SK-N-SH (cell line): Measurements from ENCODE around the gene UBXN10. TPM values are rescaled to one million over a fixed set of nuclear protein-coding genes. Genes with fewer than 3 reads are reported as not detected.

ENCODE experiments used
- CTCF ChIA-PET: fragments of 300-600, 350-600 bp; formaldehyde crosslinking; extraction: SDS; loops from one replicate; lab custom pipeline; 2021; lab: Yijun Ruan, JAX
- POLR2A ChIA-PET: fragments of 350-600 bp; sonication (Branson Sonifier 250); formaldehyde crosslinking; extraction: SDS; loops from one replicate; lab custom pipeline; 2020; ENCODE audit warnings: antibody characterized with exemption, inconsistent platforms; lab: Yijun Ruan, JAX
- DNase-seq: peaks from one replicate; pipeline ENCODE4 v3.0.0; 2012
- H2AFZ ChIP-seq: fragments of 200-600 bp; sonication (generic); 2 replicates; pipeline ENCODE4 v1.8.1; 2016; ENCODE audit warnings: antibody characterized with exemption, mild to moderate bottlenecking, low read depth
- H3F3A ChIP-seq: fragments of 200-600 bp; sonication (generic); replicated peaks from 2 replicates; pipeline ENCODE3; 2016; ENCODE audit warnings: antibody characterized with exemption, mild to moderate bottlenecking; ENCODE audit not compliant: insufficient read depth
- H3K27ac ChIP-seq, 2 experiments: fragments of 200-500 bp in 1 of 2; fragments of 200-600 bp in 1 of 2; sonication (Bioruptor generic) in 1 of 2; sonication (generic), shearing (Covaris generic) in 1 of 2; 2 replicates each; pipeline versions ENCODE4 v1.5.1 to v1.6.1; 2014 to 2016; ENCODE audit warnings: low read depth in 2 of 2, inconsistent platforms in 1 of 2, low read length in 1 of 2, mild to moderate bottlenecking in 1 of 2, mixed read lengths in 1 of 2
- H3K27me3 ChIP-seq: fragments of 200-600 bp; sonication (generic), shearing (Covaris generic); 2 replicates; pipeline ENCODE4 v1.6.1; 2016; ENCODE audit warnings: mixed run types; ENCODE audit not compliant: insufficient read depth
- H3K36me3 ChIP-seq, 2 experiments: fragments of 200-500 bp in 1 of 2; fragments of 200-600 bp in 1 of 2; sonication (Bioruptor generic) in 1 of 2; sonication (generic) in 1 of 2; replicated peaks in 1 of 2; 2 replicates each; pipeline versions ENCODE3 to v1.5.1; 2014 to 2016; ENCODE audit warnings: low read length in 1 of 2, mild to moderate bottlenecking in 1 of 2; ENCODE audit not compliant: insufficient read depth in 2 of 2, control insufficient read depth in 1 of 2
- H3K4me1 ChIP-seq, 2 experiments: fragments of 200-500 bp in 1 of 2; fragments of 200-600 bp in 1 of 2; sonication (Bioruptor generic) in 1 of 2; sonication (generic), shearing (Covaris generic) in 1 of 2; 2 replicates each; pipeline versions ENCODE4 v1.5.1 to v1.6.1; 2014 to 2016; ENCODE audit warnings: low read depth in 1 of 2, low read length in 1 of 2, mixed run types in 1 of 2; ENCODE audit not compliant: insufficient read depth in 2 of 2, control insufficient read depth in 1 of 2
- H3K4me2 ChIP-seq: fragments of 200-600 bp; sonication (generic), shearing (Covaris generic); 2 replicates; pipeline ENCODE4 v1.6.1; 2017; ENCODE audit warnings: mixed run types
- H3K4me3 ChIP-seq, 2 experiments: fragments of 200-500 bp in 1 of 2; fragments of 200-600 bp in 1 of 2; sonication (Bioruptor generic) in 1 of 2; sonication (generic), shearing (Covaris generic) in 1 of 2; 2 replicates each; pipeline versions ENCODE4 v1.5.1 to v1.8.1; 2014 to 2016; ENCODE audit warnings: low read depth in 2 of 2, inconsistent platforms in 1 of 2, low read length in 1 of 2, mild to moderate bottlenecking in 1 of 2, mixed read lengths in 1 of 2, moderate library complexity in 1 of 2
- H3K79me2 ChIP-seq: fragments of 200-600 bp; sonication (generic); 2 replicates; pipeline ENCODE4 v1.8.1; 2017; ENCODE audit warnings: mild to moderate bottlenecking; ENCODE audit not compliant: insufficient read depth
- H3K9ac ChIP-seq: fragments of 200-600 bp; sonication (generic); 2 replicates; pipeline ENCODE4 v1.6.1; 2017; ENCODE audit warnings: mixed run types
- H3K9me2 ChIP-seq: fragments of 200-600 bp; sonication (generic); 2 replicates; pipeline ENCODE4 v1.6.1; 2017; ENCODE audit warnings: mixed run types
- H3K9me3 ChIP-seq: fragments of 200-600 bp; sonication (generic); 2 replicates; pipeline ENCODE4 v1.6.1; 2017; ENCODE audit warnings: mixed run types, mild to moderate bottlenecking, moderate library complexity
- H4K20me1 ChIP-seq: fragments of 200-600 bp; sonication (generic); 2 replicates; pipeline ENCODE4 v1.6.1; 2017; ENCODE audit warnings: mild to moderate bottlenecking, mixed run types; ENCODE audit not compliant: insufficient read depth
- CHD2 ChIP-seq: fragments of 150-350 bp; IDR thresholded peaks from 2 replicates; pipeline ENCODE4 v1.6.1; 2018; ENCODE audit warnings: low read length; ENCODE audit not compliant: partially characterized antibody
- ELF1 ChIP-seq: IDR thresholded peaks from 2 replicates; pipeline ENCODE4 v1.4.0; 2012
- EZH2phosphoT487 ChIP-seq: fragments of 200-600 bp; sonication (generic); IDR thresholded peaks from 2 replicates; pipeline ENCODE4 v1.6.1; 2017; ENCODE audit warnings: low read depth, mixed run types, mild to moderate bottlenecking, antibody characterized with exemption, moderate library complexity, borderline replicate concordance
- GABPA ChIP-seq: IDR thresholded peaks from 2 replicates; pipeline ENCODE4 v1.4.0; 2012; ENCODE audit warnings: low read depth, mild to moderate bottlenecking
- GATA2 ChIP-seq: sonication (generic); formaldehyde crosslinking; IDR thresholded peaks from 2 replicates; pipeline ENCODE4 v1.5.0; 2020; ENCODE audit warnings: mild to moderate bottlenecking, missing genetic modification reagents
- MEF2A ChIP-seq: IDR thresholded peaks from 2 replicates; pipeline ENCODE4 v1.4.0; 2012; ENCODE audit warnings: low read depth, borderline replicate concordance
- MXI1 ChIP-seq: IDR thresholded peaks from 2 replicates; pipeline ENCODE4 v1.6.1; 2012; ENCODE audit warnings: mild to moderate bottlenecking, low read depth, low read length, improper control_type of control experiment
- PBX3 ChIP-seq: IDR thresholded peaks from 2 replicates; pipeline ENCODE4; 2012
- RAD21 ChIP-seq: IDR thresholded peaks from 2 replicates; pipeline ENCODE4 v1.6.1; 2012; ENCODE audit warnings: mild to moderate bottlenecking, low read length
- REST ChIP-seq: IDR thresholded peaks from 2 replicates; pipeline ENCODE4 v1.6.1; 2012; ENCODE audit warnings: mild to moderate bottlenecking, low read depth, low read length, moderate library complexity
- RFX5 ChIP-seq: IDR thresholded peaks from 2 replicates; pipeline ENCODE4 v1.6.1; 2012; ENCODE audit warnings: mild to moderate bottlenecking, improper control_type of control experiment, low read length
- SIN3A ChIP-seq: IDR thresholded peaks from 2 replicates; pipeline ENCODE4 v1.6.1; 2012; ENCODE audit warnings: low read depth, mild to moderate bottlenecking, low read length, moderate library complexity, borderline replicate concordance
- SMC3 ChIP-seq: IDR thresholded peaks from 2 replicates; pipeline ENCODE4 v1.6.1; 2012; ENCODE audit warnings: low read depth, low read length, improper control_type of control experiment
- TAF1 ChIP-seq: IDR thresholded peaks from 2 replicates; pipeline ENCODE4 v1.6.1; 2012; ENCODE audit warnings: low read depth, mild to moderate bottlenecking, low read length, moderate library complexity, borderline replicate concordance
- USF1 ChIP-seq: IDR thresholded peaks from 2 replicates; pipeline ENCODE4 v1.4.0; 2012; ENCODE audit warnings: low read depth, borderline replicate concordance
- USF2 ChIP-seq: fragments of 150-350 bp; IDR thresholded peaks from 2 replicates; pipeline ENCODE4 v1.6.1; 2017; ENCODE audit warnings: antibody characterized with exemption, low read length, low read depth, borderline replicate concordance
- YY1 ChIP-seq: IDR thresholded peaks from 2 replicates; pipeline ENCODE4 v1.4.0; 2012; ENCODE audit warnings: low read depth, mild to moderate bottlenecking
- WGBS: methylation state at CpG from one replicate; pipeline ENCODE4 v1.1.6; 2017; ENCODE audit warnings: low lambda C conversion rate; 5-methylcytosine and 5-hydroxymethylcytosine counted together
- polyA plus RNA-seq, 3 experiments: library from polyadenylated mRNA; depleted of rRNA; stranded (reverse); fragments of >200 nt; gene quantifications; 2 replicates each; pipeline ENCODE4 v1.2.3, GENCODE V29; 2012

Gene UBXN10
- polyA plus RNA-seq, 1 of the 3 experiments (the other 2 are of a cell fraction) = not detected

GRCh38 chr1:20182415-20182814 is 3.5 kb upstream of the UBXN10 start:
- DNase-seq = no peak
- Histone ChIP-seq H2AFZ (no peak overlapping the region), H3K4me1 (peaks cover 0 to 7% of the 10 kb centered on the region in 2 experiments; a peak in 1 of 4 replicates), H3K9ac (no peak overlapping the region), H3K9me2 (no peaks in the 10 kb centered on the region), H3K9me3 (no peaks in the 10 kb centered on the region), H3K27me3 (no peaks in the 10 kb centered on the region; the same call in 1 of the 2 replicates), H3K4me3 (no peak overlapping the region), H3K4me2 (no peak overlapping the region), H3K36me3 (no peaks in the 10 kb centered on the region), H4K20me1 (no peaks in the 10 kb centered on the region), H3K27ac (no peak overlapping the region), H3K79me2 (no peaks in the 10 kb centered on the region), H3F3A (no peaks in the 10 kb centered on the region)
- TF ChIP-seq CHD2 (no peak), USF1 (no peak), SMC3 (no peak), TAF1 (no peak)
- ChIA-PET CTCF (interaction anchor here (1.1 to 3.8 kb wide), 3 partner anchors 30 to 208 kb away, joined by 3 to 13 read pairs (median 3); no protein-coding TSS in a partner anchor), POLR2A (no interaction called here)

GRCh38 chr1:20183035-20183434 is 2.9 kb upstream of the UBXN10 start:
- CTCF ChIA-PET = interaction anchor here (0.8 to 1.6 kb wide), 6 partner anchors 12 to 311 kb away, joined by 3 to 7 read pairs (median 3); no protein-coding TSS in a partner anchor
- Histone ChIP-seq H3K4me2 (no peak overlapping the region), H2AFZ (no peak overlapping the region), H3F3A (no peaks in the 10 kb centered on the region), H3K79me2 (no peaks in the 10 kb centered on the region), H3K9me3 (no peaks in the 10 kb centered on the region), H4K20me1 (no peaks in the 10 kb centered on the region), H3K4me1 (peaks cover 0 to 7% of the 10 kb centered on the region in 2 experiments; a peak in 1 of 4 replicates), H3K27ac (no peak overlapping the region), H3K36me3 (no peaks in the 10 kb centered on the region), H3K9me2 (no peaks in the 10 kb centered on the region), H3K27me3 (no peaks in the 10 kb centered on the region; the same call in 1 of the 2 replicates), H3K4me3 (no peak overlapping the region), H3K9ac (no peak overlapping the region)
- 57% methylated on average over 9 of the region's 10 CpGs for WGBS
- no peak for DNase-seq
- POLR2A ChIA-PET = no interaction called here
- TF ChIP-seq MXI1 = no peak
- TF ChIP-seq REST = no peak
- TF ChIP-seq USF2 = no peak
- no peak for TF ChIP-seq RFX5
- TF ChIP-seq MEF2A = no peak
- TF ChIP-seq PBX3 = no peak
- TF ChIP-seq GATA2 (CRISPR knock-in tag) = no peak
- no peak for TF ChIP-seq SIN3A
- TF ChIP-seq EZH2phosphoT487 = no peak
- no peak for TF ChIP-seq YY1
- TF ChIP-seq RAD21 = no peak
- TF ChIP-seq GABPA = no peak
- no peak for TF ChIP-seq USF1
- no peak for TF ChIP-seq ELF1
- no peak for TF ChIP-seq TAF1
